Skin epidermis (tissue), 12 donors: ENCODE data around the gene ACR.

Source experiments
- H3K27ac ChIP-seq, 21 experiments: fragments of 200-600 bp; sonication (generic) in 11 of 21; one replicate each; pipeline ENCODE4 v1.5.0; 2020; ENCODE audit warnings: mild to moderate bottlenecking in 3 of 21, inconsistent platforms in 2 of 21, moderate library complexity in 2 of 21
- H3K4me3 ChIP-seq, 7 experiments: fragments of 200-600 bp; sonication (generic) in 2 of 7; one replicate each; pipeline ENCODE4 v1.5.0; 2020; ENCODE audit warnings: inconsistent platforms in 2 of 7, mild to moderate bottlenecking in 2 of 7, moderate library complexity in 1 of 7

ACR gene

GRCh38 chr22:50737728-50738648, at the start of gene ACR:
ACR (plus strand) TSS chr22:50738204; CDS start chr22:50738236, 32 bp downstream.
- H3K27ac ChIP-seq = no peak within 1 kb of the TSS
- no peak within 1 kb of the TSS for H3K4me3 ChIP-seq

DNA sequence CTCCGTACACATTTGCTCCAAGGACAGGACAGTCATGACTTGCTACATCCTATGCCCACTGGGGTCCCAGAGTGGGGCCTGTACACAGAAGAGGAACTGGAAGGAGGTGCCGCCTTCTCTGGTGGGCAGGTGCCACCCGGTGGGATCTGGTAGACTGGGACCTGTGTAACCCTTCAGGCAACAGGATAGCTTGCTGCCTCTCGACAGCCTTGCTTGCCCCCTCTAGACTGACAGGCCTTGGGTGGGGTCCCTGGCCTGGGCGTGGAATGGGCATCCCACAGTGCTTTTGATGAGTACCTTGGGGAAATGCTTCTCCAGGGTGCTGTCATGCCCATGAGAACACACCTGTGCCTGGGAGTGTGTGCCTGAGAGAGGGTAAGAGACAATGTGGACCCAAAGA, 49.6 kb upstream of the ACR start:
- Histone ChIP-seq H3K27ac (no peak overlapping the region), H3K4me3 (no peak overlapping the region)

DNA sequence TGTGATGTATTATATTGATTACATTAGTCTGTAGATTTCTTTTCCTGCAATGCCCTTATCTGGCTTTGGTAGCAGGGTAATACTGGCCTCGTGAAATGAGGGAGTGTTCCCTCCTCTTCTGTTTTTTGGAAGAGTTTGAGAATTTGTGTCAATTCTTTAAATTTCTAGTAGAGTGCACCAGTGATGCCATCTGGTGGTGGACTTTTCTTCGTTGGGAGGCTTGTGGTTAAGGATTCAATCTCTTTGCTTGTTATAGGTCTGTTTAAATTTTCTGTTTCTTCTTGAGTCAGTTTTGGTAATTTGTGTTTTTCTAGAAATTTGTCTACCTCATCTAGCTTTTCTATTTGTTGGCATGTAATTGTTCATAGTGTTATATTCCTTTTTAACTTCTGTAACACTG, 46.5 kb upstream of the ACR start:
- H3K4me3 ChIP-seq = no peak overlapping the region
- no peak overlapping the region for H3K27ac ChIP-seq

DNA sequence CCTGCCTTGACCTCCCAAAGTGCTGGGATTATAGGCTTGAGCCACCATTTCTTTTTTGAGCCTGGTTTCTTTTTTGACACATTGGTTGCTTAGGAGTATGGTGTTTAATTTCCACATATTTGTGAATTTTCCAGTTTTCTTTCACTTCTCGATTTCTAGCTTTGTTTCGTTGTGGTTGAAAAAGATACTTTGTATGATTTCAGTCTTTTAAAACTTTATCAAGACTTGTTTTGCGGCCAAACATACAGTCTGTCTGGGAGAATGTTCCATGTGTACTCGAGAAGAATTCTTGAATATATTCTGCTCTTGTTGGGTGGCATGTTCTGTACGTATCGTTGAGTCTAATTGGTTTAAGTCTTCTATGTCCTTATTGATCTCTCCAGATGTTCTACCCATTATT, 44.5 kb upstream of the ACR start:
- H3K4me3 ChIP-seq = no peak overlapping the region
- H3K27ac ChIP-seq = no peak overlapping the region

DNA sequence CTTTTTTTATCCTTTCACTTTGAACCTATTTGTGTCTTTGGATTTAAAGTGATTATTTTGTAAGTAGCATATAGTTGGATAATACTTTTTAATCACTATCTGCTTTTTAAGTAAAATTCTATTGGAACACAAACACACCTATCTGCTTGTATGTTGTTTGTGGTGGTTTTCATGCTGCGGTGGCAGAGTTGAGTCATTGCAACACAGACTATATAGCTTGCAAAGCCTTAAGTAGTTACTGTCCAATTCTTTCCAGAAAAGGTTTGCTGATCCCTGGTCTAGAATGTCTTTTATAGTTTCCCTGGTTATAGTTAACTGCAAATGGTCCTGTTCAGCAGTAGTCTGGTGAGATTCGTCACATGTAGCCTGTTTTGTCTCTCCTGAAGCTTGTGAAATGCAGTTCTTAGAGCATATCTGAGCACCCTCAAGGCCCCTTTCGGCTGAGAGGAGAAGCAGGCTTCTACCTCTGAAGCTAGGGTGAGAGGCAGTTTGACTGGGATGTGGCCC, 43.9 kb upstream of the ACR start:
- Histone ChIP-seq H3K27ac (no peak overlapping the region), H3K4me3 (no peak overlapping the region)

DNA sequence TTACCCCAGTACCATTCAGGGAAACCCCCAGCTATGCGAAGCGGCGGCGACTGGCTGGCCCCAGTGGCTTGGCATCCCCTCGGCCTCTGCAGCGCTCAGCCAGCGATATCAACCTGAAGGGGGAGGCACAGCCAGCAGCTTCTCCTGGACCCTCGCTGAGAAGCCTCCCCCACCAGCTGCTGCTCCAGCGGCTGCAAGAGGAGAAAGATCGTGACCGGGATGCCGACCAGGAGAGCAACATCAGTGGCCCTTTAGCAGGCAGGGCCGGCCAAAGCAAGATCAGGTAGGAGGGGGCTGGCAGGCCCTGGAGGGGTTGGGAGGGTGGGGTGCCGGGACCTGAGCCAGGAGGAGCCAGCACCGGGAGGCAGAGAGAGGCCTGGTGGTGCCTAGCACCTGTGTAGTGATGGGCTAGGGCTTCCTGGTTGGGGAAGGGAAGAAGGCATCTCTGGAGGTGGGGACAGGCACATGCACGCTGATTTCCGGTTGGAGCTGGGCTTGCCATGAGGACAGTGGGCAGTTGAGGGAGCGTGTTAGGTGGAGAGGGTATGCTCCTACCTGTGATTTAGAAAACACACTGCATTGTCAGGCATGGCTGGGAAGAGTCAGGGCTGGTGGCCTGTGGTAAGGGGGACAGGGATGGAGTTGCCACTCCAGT, 43.1 kb upstream of the ACR start:
- peak overlapping the region in 1 of 21 experiments; percentile 17 for H3K27ac ChIP-seq
- no peak overlapping the region for H3K4me3 ChIP-seq

DNA sequence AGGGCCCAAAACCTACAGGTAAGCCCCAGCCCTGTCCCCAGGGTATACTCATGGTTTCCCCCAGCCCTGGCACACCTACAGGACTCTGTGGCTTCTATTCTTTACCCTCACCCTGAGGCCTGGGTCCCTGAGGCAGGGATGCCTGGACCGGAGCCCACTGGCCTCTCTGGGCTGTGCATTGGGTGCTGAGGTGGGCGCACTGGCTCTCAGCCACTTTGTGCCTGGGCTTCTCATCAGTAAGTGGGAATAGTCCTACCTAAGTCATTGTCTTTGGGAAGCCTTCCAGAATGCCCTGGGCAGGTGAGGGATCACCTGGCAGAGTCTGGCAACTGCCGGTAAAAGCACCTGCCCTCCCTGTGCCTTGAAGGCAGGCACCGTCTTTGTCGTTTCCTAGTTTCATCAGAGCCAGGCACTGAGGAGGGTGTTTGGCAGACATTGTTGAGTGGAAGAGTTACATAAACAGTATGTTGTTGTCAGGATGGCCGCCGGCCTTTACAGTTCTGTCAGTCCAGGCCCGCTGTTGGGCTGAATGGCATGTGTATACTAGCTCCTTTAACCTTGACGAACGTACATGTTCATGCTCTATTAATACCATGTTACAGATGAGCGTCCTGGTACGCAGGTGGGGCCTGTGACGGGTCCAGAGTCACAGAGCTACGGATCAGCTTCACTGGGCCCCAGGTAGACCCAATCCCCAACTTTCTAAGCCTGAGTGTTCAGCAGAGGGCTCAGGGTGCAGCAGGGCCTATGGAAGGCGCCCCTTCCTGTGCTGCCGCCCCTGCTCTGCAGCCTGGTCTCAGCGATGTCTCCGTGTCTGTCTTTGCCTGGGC, 42.4 kb upstream of the ACR start:
- Histone ChIP-seq H3K27ac (peak overlapping the region in 12 of 21 experiments; percentile 0 to 74 (median 38)), H3K4me3 (no peak overlapping the region)

DNA sequence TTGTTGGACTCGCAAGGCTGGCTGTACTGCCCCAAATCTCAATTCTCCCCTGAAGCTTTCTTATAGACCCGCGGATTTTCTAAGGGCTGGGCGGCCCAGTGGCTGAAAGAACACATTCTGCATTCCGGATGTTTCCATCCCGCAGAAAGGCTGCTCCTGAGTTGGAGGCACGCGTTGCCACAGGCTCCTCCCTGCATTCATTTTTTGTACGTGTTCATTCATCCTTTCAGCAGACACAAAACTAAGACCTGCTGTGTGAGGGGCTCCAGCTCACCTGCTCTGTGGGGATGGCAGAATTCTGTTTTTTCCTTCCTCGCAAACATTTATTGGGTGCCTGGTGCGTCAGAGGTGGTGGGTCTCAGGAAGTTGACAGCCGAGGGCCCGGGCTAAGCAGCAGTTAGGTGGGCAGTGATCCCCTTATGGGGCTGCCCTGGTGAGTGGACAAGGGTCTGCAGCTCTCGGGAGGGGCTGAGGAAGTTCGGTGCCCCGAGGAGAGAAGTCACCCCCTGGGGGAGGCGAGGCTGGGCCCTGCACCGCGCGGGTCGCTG, 41.7 kb upstream of the ACR start:
- H3K4me3 ChIP-seq = peak overlapping the region in 2 of 7 experiments; percentile 32 to 40

GRCh38 chr22:50696799-50697561, 41.0 kb upstream of the ACR start:
- peak overlapping the region in 12 of 21 experiments; percentile 13 to 74 (median 44) for H3K27ac ChIP-seq
- H3K4me3 ChIP-seq = peak overlapping the region in 6 of 7 experiments; percentile 4 to 40 (median 28)

More for the DNA sequence above, 41.7 kb upstream of the ACR start:
- H3K27ac ChIP-seq = peak overlapping the region in 13 of 21 experiments; percentile 0 to 74 (median 38)

GRCh38 chr22:50697667-50698506, 40.1 kb upstream of the ACR start:
- peak overlapping the region in 3 of 7 experiments; percentile 28 to 40 (median 32) for H3K4me3 ChIP-seq
- H3K27ac ChIP-seq = peak overlapping the region in 1 of 21 experiments; percentile 25

- Histone ChIP-seq H3K27ac (peak overlapping the region in 1 of 21 experiments; percentile 25), H3K4me3 (no peak overlapping the region)
These were observed 39.5 kb upstream of the ACR start for GRCh38 chr22:50698546-50698945.

- no peak overlapping the region for H3K27ac ChIP-seq
- no peak overlapping the region for H3K4me3 ChIP-seq
These were observed 38.8 kb upstream of the ACR start for GRCh38 chr22:50699001-50699755.

DNA sequence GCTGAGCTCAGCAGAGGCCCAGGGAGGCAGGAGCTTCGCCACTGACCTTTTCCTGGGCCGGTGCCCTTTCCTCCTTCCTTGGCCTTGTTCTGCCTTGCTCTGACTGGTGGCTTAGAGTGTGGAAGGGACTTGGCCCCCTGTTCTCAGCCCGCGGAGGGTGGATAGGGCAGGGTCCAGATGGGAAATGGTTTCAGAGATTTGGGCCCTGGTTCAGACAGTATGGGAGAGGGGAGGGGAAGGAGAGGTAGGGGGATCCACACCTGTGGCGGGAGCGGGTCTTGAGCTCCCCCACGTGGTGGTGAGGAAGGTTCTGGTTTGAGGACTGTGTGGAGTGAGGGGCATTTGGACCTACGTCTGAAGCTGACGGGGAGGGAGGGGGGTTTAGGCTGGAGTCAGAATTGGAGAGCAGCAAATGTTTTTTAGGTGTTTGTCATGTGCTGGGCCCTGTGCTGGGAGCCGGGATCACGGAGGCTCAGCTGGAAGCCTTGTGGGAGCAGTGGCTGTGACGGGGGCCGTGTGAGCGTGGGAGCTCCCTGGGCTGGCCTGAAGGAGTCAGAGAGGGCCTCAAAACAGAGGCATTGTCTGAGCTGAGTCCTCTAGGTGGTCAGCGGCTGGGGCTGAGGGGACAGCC, 38.1 kb upstream of the ACR start:
- H3K27ac ChIP-seq = no peak overlapping the region
- no peak overlapping the region for H3K4me3 ChIP-seq

DNA sequence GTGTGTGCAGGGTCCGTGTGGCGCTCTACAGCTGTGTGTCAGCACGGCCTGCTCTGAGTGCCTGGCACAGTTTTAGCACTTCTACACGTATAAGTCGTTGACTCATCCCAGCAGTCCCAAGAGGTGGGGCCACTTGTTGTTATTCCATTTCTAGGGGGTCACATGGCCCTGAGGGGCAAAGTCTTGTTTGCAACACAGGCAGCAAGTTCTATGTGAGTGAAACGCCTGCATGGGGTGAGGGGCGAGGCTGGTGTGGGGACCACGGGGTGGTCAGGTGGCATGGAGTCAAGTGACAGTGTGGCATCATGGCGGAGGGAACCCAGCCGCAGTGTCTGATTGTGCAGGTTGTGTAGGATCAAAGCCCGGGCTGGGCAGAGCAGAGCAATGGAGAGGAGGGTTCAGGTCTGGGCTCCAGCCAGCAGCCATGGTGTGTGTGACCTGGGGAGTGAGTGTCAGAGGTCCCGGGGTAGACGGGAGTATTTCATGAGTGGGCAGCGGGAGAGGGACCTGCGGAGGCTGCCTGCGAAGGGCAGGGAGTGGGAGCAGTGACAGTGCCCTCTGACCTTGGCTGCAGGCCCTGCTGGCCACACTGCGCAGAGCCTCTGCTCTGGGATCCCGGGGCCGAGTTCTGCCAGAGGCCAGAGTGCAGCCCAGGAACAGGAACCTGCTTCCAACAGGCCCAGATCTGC, 37.5 kb upstream of the ACR start:
- Histone ChIP-seq H3K4me3 (no peak overlapping the region), H3K27ac (no peak overlapping the region)

DNA sequence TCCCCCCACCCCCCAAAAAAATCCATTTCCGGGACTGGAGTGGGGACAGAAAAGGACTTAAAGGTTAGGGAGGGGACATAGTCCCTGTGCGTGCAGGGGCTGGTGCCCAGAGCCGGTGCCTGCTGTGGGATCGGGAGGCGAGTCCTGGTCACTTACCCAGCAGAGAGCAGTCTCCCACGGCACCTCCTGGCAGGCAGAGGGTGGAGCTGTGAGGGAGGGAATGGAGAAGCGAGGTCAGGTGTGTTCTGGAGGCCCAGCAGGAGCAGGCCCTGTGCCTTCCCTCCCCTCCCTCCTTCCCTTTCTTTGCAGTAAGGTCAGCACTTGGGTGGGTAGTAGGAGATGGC, 37.0 kb upstream of the ACR start:
- H3K27ac ChIP-seq = no peak overlapping the region

DNA sequence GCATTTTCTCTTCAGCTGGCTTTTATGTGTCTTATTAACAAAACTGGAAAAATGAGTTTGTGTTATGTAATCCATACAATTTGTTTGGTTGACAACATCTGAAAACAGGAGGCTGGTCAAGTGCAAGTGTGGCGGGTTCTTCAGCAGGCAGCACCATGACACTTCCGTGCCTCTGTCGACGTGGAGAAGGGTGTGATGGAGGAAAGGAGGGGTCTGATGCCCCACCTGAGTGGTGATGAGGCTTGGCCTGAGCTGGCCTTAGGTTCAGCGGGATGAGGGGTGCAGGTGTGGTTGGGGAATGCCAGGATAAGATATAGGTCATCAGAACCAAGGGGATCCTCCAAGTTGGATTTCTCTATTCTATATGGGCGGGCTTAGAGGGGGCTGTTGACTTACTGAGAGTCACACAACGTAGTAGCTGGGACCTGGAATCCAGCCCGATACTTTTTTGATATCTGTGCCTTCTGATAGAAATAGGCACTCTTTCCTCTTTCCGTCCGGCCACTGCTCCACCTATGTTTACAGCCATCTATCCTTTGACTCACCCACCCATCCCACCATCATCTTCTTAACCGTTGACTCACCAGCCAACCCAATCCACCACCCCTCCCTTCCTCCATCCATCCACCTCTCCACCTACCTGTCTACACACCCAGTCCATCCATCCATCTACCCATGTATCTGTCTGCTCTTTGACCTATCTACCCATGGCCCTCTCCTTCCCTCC, 36.4 kb upstream of the ACR start:
- H3K27ac ChIP-seq = no peak overlapping the region
- no peak overlapping the region for H3K4me3 ChIP-seq

More for the DNA sequence above, 37.0 kb upstream of the ACR start:
- no peak overlapping the region for H3K4me3 ChIP-seq
